HG03135 (cell line): Measurements from ENCODE around the gene C10orf62.

ENCODE experiments used
- ATAC-seq: cut with Tn5 transposase; IDR thresholded peaks from one replicate; pipeline ENCODE4 v1.9.1; 2021; ENCODE audit warnings: mild to moderate bottlenecking, moderate library complexity; ENCODE audit not compliant: unreplicated experiment

The C10orf62 gene

DNA sequence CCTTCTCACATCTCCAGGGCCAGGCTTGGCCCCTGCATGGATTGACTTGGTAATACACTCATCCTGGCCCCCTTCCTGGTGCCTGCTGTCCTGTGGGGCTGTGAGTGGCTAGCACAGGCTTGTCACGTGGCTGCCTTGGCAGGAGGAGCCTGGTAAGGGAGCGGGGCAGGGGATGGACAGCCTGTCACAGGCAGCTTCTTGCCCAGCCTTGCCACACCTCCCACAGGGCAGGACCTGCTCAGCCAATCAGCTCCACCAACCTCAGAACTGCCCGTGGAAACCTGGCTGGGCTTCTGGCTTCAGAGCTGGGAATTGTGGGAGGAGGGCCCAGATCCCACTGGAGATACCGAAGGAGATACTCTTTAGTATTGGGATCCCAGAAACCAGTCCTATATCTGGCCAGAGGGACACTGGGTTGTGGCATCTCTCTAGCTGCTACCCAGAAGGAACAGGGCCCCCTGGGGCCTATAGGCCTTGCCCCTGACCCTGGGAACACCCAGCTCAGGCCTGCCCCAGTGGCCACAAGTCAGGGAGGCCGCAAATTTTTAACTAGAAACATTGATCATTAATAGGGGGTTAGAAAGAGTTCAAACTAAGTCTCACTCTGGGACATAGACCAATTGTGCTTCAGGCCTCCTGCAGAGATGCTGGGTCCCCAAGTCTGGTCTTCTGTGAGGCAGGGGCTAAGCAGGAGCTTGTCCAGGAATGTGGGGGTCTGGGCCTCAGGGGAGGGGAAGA lies 5.3 kb upstream of the C10orf62 start, which contains the start of gene HOGA1:
Gene HOGA1 (plus strand): TSS at position 330 of the 738 bp plus-strand sequence. CDS start 315 bp downstream, at position 645.
- ATAC-seq, result peak; percentile 65

DNA sequence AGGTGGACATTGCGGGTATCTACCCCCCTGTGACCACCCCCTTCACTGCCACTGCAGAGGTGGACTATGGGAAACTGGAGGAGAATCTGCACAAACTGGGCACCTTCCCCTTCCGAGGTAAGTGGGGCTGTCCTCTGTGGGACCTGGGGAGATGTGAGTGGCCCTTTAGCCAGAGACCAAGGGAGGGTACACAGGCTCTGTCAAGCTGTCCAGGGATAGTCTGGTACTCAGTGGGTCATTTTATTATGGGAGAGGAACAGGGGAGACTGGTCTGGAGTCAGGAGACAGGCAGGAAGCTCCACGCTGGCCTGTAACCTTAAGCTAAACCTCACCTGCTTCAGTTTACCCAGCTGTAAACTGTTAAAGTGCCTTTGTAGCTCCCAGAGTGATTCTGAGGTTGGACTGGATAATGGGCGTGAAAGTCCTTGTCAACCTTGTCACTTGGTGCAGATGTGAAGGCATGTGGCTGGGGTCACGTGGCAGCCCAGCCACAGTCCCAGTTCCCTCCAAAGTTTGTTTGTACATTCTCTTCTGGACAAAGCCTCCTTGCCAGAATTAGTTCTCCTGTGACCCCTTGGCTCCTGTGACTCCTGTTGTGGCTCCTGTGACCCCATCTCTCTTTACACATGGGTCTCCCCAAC lies 4.6 kb upstream of the C10orf62 start:
- no peak for ATAC-seq

- ATAC-seq, result no peak
These were observed 4.1 kb upstream of the C10orf62 start for GRCh38 chr10:97585439-97585811.

DNA sequence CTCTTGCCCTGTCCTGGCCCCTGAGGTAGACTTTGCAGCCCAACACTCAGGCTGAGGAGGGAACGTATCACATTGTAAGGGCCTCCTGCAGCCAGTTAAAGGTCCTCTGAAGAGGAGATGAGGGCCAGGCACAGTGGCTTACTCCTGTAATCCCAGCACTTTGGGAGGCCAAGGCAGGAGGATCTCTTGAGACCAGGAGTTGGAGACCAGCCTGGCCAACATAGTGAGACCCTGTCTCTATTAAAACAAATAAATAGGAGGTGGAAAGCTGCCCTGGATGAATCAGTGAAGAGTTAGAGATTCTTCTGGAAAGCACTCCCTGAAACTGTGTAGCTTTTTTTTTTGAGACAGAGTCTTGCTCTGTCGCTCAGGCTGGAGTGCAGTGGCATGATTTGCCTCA lies 2.3 kb upstream of the C10orf62 start:
- no peak for ATAC-seq

DNA sequence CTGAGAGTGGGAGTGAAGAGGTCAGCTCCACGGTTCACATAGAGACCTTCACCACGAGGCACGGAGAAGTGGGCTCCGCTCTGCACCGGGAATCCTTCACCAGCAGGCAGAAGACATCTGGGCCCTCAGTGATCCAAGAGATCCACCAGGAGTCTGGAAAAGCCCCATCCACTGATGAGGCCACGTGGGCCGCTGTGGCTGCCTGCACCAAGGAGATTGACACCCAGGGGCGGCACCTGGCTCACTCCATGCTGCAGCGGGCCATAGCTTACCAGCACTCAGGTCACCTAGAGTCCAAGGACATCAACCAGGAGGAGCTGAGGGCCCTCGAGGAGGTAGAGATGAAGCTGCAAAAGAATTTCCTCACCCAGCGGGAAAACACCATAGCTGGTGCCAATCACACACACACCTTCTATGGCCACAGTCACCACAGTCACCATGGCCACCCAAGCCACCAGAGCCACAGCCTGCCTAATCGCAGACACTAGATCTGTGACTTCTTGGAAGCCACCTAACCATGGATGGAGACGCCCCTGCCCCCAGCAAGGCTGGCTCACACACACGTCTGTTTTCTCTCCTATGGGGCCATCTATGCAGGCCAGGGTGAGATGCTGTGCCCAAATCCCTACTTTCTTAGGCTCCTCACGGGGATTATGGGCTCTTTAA lies 694 bp downstream of the C10orf62 start:
- no peak for ATAC-seq

- ATAC-seq, result no peak
These were observed 1.4 kb downstream of the C10orf62 start for GRCh38 chr10:97590748-97591495.

- ATAC-seq, result no peak
These were observed 3.9 kb downstream of the C10orf62 start for GRCh38 chr10:97593421-97593820.

DNA sequence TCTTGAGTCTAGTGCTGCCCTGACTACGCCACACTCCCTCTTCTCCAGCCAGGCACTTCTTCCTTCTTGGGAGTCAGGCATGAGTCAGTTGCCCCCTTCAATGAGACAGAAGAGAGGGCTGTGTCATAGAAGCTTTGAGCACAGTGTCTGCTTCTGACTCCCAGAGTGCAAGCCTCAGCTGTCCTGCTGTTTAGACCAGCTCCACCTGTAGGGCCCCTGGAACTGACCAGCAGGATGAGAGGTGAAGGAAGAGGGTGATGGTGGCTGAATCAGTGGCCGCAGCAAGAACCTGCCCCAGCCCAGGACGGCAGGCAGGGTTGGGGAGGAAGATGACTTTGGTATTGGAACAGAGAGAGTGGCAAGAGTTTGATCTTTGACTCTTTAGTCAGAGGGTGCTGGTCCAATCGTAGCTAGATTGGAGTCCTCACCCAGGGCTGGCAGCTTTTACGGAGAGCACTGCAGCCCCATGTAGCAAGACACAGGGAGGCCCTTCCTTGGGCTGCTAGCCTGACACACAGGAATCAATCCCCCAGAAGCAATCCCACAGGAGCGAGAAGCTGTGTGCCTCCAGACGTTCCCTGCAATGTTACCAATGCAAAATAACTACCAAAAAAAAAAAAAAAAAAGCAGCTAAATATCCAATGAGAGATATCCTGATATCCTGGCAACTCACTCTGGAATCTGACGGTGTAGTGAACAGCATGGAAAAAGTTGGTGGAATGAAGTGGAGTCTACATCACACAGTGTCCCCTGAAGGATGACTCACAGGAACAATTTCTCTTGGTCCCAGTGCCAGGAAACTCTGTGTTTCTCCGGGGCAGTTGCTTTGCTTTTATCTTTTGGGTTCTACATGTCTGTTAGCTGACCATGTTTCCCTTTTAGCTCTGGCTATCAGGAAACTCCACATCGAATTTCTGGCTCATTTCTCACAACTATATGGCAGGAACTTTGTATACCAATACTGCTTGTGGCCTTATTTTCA lies 6.9 kb downstream of the C10orf62 start:
- ATAC-seq, result no peak

DNA sequence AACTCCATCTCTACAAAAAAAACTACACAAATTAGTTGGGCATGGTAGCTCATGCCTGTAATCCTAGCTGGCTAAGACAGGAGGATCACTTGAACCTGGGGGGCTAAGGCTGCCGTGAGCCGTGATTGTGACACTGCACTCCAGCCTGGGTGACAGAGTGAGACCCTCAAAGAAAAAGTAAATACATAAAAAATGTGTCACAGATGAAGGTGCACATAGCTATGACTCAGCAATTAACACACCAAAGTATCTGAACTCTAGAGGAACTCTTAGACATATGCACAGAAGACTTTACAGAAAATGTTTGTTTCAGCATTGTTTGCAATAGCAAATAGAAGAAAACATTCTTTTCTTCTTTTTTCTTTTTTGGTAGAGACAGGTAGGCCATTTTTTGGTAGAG lies 8.3 kb downstream of the C10orf62 start:
- ATAC-seq, result no peak

DNA sequence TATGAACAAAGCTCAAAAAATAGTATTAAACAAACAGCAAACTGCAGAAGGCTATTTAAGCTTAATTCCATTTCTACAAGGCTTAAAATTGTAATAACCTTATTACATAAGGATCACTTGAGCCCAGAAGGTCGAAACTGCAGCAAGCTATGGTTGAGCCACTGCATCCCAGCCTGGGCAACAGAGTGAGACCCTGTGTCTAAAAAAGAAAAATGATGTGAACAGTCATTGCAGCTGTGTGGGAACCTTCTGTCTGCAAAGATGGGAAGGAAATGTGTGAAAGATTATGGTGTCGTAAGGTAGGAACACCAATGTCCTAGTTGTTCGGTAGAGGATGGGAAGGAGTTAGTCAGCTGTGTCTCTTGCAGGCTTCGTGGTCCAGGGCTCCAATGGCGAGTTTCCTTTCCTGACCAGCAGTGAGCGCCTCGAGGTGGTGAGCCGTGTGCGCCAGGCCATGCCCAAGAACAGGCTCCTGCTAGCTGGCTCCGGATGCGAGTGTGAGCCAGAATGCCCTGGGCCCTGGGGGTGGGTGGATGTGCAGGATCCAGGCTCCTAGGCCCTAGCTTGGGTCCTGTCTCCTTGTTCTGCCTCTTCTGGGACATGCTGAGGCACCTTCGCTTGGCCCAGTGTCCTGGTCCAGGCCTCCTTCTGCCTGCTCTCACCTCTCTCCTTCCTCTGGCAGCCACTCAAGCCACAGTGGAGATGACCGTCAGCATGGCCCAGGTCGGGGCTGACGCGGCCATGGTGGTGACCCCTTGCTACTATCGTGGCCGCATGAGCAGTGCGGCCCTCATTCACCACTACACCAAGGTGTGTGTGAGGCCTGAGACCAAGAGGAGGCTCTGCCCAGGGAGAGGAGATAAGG lies 9.1 kb downstream of the C10orf62 start:
- ATAC-seq, result no peak

- ATAC-seq, result no peak
These were observed 9.7 kb downstream of the C10orf62 start for GRCh38 chr10:97599272-97599619.

- ATAC-seq, result no peak
These were observed 11.1 kb downstream of the C10orf62 start for GRCh38 chr10:97600616-97601015.

DNA sequence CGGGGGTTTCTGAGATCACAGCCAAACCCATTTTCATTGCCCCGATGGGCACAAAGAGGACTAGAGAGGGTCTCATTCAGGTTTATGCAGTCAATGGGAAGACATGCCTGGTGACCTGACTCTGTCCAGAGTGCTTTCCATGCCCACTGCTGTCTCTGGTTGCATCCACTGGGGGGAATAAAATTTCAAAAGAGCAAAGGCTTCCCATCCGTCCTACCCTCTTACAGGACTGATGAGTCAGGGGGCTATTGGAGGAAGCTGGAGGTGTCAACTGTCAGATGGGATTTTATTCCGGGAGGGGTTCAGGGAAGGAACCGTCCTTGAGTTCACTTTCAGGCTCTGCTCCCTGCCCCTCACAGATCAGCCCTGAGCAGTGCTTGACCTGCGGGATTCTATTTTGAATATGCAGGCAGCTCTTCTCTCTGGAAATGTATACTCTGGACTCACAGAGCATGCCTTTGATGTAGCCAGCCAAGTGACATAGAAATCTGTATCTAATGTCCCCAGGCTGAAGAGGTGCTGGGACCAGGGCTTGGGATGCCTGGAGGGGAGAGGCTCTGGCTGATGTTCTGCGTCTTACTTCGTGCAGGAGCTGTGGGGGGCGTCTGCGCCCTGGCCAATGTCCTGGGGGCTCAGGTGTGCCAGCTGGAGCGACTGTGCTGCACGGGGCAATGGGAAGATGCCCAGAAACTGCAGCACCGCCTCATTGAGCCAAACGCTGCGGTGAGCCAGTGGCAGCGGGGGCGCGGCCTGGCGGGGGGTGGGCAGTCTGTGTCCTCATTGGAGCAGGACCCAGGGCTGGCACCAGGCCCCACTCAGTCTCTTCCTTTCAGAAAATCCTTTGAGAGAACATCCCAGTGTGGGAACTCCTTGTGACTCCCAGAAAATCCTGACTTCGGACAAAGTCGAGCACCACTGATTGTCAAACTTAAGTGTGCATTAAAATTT lies 12.0 kb downstream of the C10orf62 start:
- no peak for ATAC-seq

GRCh38 chr10:97607095-97607636 lies 17.6 kb downstream of the C10orf62 start:
- no peak for ATAC-seq

DNA sequence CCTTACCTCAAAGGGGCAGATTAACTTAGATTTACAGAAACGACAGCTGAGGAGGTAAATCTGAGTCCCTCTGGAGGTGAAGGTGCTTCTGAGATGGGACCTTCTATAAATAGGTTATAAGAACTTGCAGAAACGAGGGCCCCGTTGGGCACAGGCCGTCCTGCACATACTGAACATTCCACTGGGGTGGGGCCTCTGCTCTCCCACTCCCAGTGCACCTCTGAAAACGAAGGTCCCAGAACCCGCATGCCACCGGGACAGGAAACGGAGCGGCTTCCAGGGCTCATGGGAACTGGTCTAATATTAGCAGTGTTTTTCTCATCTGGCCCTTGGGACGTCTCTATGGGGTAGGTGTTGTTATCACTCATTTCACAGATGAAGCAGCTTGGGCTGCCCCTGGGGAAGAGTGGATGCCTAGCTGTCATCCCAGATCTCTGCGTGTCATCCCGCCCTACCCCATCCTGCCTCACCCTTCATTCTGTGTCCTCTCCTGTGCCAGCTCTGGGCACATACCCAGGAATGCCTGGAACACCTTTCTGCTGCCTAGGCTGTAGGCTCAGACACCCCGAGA lies 19.6 kb downstream of the C10orf62 start:
- no peak for ATAC-seq

DNA sequence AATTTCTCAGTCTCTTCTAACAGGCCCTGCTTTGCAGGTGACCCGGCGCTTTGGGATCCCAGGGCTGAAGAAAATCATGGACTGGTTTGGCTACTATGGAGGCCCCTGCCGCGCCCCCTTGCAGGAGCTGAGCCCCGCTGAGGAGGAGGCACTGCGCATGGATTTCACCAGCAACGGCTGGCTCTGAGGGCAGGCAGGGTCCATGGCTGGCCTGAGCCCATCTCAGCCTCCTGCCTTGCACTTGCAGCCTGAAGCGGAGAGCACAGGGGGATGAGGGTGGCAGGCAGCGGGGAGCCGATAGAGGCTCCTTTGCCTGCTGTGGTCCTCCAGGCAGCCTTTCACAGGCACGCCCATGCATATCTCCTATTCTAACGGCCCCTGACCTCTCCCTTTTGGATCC lies 22.0 kb downstream of the C10orf62 start:
- ATAC-seq, result no peak

DNA sequence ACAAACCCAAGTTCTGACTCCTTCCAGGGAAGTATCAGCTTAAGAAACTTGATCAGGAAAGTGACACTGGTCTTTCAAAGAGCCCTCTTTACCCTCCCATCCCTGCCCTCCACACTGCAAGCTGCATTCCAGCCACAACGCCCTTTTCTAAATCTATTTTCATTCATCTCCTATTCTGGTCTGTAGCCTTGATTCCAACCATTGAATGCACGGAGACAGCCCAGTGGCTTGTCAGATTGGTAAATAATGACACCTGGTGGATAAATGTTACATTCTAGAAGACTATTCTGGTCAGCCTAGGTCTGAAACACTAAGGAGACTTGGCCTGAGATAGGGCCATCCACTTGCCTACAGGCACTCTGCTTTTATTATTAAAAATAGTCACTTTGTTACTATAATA lies 22.9 kb downstream of the C10orf62 start:
- ATAC-seq, result no peak

DNA sequence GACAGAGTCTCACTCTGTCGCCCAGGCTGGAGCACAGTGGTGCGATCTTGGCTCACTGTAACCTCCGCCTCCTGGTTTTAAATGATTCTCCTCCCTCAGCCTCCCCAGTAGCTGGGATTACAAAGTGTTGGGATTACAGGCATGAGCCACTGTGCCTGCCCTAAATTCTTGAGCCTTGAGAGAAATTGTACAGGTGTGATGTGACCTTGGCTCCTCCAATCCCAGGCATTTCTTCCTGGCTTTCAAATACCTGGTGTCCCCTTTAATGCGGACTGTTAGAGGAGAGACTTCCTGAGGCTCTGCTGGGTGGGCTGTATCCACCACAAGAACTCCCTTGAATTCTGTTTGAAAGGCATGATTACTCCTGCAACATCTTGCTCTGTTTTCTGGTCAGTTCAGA lies 28.8 kb downstream of the C10orf62 start:
- no peak for ATAC-seq
